ENCODE data around the gene CDK15. TPM values are rescaled to one million over a fixed set of nuclear protein-coding genes. Genes with fewer than 3 reads are reported as not detected.

Gene CDK15
- total RNA-seq, 1 experiment from 2014 or later, result 4.8 TPM

- Histone ChIP-seq H3K4me3 (ENCODE audit: low read depth in 2 of 2, low read length in 2 of 2) (no peak overlapping the region), H3K9me3 (ENCODE audit: control insufficient read depth, insufficient read depth, low read depth, low read length) (no peaks in the 10 kb centered on the region), H3K4me1 (ENCODE audit: control insufficient read depth, insufficient read depth, low read length) (no peaks in the 10 kb centered on the region), H3K27ac (ENCODE audit: low read length) (no peak overlapping the region), H3K27me3 (ENCODE audit: control insufficient read depth, insufficient read depth, low read length) (no peaks in the 10 kb centered on the region), H3K36me3 (ENCODE audit: control insufficient read depth, insufficient read depth, low read length) (no peaks in the 10 kb centered on the region)
- ChIA-PET POLR2A (no interaction called here), CTCF (no interaction called here)
- no peak for ATAC-seq
- no peak for DNase-seq (ENCODE audit: low read depth, low spot score)
- no peak for TF ChIP-seq POLR2AphosphoS5 (IDR thresholded peaks at IDR 0.05; ENCODE audit: low read depth, low read length)
- no peak for TF ChIP-seq TCF7L2 (IDR thresholded peaks at IDR 0.05; ENCODE audit: low read depth, low read length)
- intact Hi-C loops (cut with micrococcal nuclease; ENCODE audit: unreplicated experiment), result no loop called here
- no TSS peak for BruUV-seq (replicated peaks)
- in situ Hi-C loops (cut with HindIII; ENCODE audit: low pct_unique_long_range_greater_than_20kb, low sequenced_read_pairs), result no loop called here
Measured at GRCh38 chr2:201930043-201930442, 123.7 kb downstream of the CDK15 start.

GRCh38 chr2:201930831-201931230 is 124.5 kb downstream of the CDK15 start:
- intact Hi-C loops (cut with micrococcal nuclease; ENCODE audit: unreplicated experiment) (no loop called here), in situ Hi-C loops (cut with HindIII; ENCODE audit: low pct_unique_long_range_greater_than_20kb, low sequenced_read_pairs) (no loop called here)
- no peak for ATAC-seq
- no peak for DNase-seq (ENCODE audit: low read depth, low spot score)
- no peak overlapping the region for H3K27ac ChIP-seq (ENCODE audit: low read length)
- no peak overlapping the region for H3K4me3 ChIP-seq (ENCODE audit: low read depth in 2 of 2, low read length in 2 of 2)
- POLR2A ChIA-PET, result no interaction called here
- no peaks in the 10 kb centered on the region for H3K4me1 ChIP-seq (ENCODE audit: control insufficient read depth, insufficient read depth, low read length)
- H3K27me3 ChIP-seq (ENCODE audit: control insufficient read depth, insufficient read depth, low read length), result no peaks in the 10 kb centered on the region
- TF ChIP-seq CTCF (IDR thresholded peaks at IDR 0.05), result no peak
- no peak for TF ChIP-seq TCF7L2 (IDR thresholded peaks at IDR 0.05; ENCODE audit: low read depth, low read length)
- no TSS peak for BruUV-seq (replicated peaks)
- no peaks in the 10 kb centered on the region for H3K9me3 ChIP-seq (ENCODE audit: control insufficient read depth, insufficient read depth, low read depth, low read length)
- no peaks in the 10 kb centered on the region for H3K36me3 ChIP-seq (ENCODE audit: control insufficient read depth, insufficient read depth, low read length)
- CTCF ChIA-PET, result no interaction called here

- ATAC-seq (no peak), DNase-seq (ENCODE audit: low read depth, low spot score) (no peak)
- no TSS peak for BruUV-seq (replicated peaks)
- Histone ChIP-seq H3K27ac (ENCODE audit: low read length) (no peak overlapping the region), H3K36me3 (ENCODE audit: control insufficient read depth, insufficient read depth, low read length) (no peaks in the 10 kb centered on the region), H3K4me1 (ENCODE audit: control insufficient read depth, insufficient read depth, low read length) (no peaks in the 10 kb centered on the region), H3K9me3 (ENCODE audit: control insufficient read depth, insufficient read depth, low read depth, low read length) (no peaks in the 10 kb centered on the region), H3K27me3 (ENCODE audit: control insufficient read depth, insufficient read depth, low read length) (no peaks in the 10 kb centered on the region), H3K4me3 (ENCODE audit: low read depth in 2 of 2, low read length in 2 of 2) (no peak overlapping the region)
- ChIA-PET CTCF (no interaction called here), POLR2A (no interaction called here)
- TF ChIP-seq TCF7L2 (IDR thresholded peaks at IDR 0.05; ENCODE audit: low read depth, low read length), result no peak
- TF ChIP-seq CTCF (IDR thresholded peaks at IDR 0.05), result no peak
- TF ChIP-seq POLR2AphosphoS5 (IDR thresholded peaks at IDR 0.05; ENCODE audit: low read depth, low read length), result no peak
- no peak for TF ChIP-seq SIN3A (IDR thresholded peaks at IDR 0.05; ENCODE audit: borderline replicate concordance, insufficient read depth, low read depth, low read length)
- no peak for TF ChIP-seq REST (IDR thresholded peaks at IDR 0.05; ENCODE audit: insufficient read depth in 1 of 2, low read depth in 2 of 2, low read length in 1 of 2)
- in situ Hi-C loops (cut with HindIII; ENCODE audit: low pct_unique_long_range_greater_than_20kb, low sequenced_read_pairs) (no loop called here), intact Hi-C loops (cut with micrococcal nuclease; ENCODE audit: unreplicated experiment) (no loop called here)
Measured at GRCh38 chr2:201931475-201931874, 125.1 kb downstream of the CDK15 start.

Measured in Panc1 (cell line).